Urothelium cell line (cell line): Measurements from ENCODE around the gene IGF2R.
"Not testable (repeated sequence)": the region's sequence is repeated elsewhere in the genome, so short reads cannot be mapped to it uniquely, and the experiment has no call there.

Source experiments
- DNase-seq: peaks from one replicate; pipeline ENCODE4 v3.0.0; 2011; ENCODE audit warnings: low spot score, mixed read lengths
- FAIRE-seq: peaks from 2 replicates; lab custom pipeline; 2011; peaks lifted over from hg19 to GRCh38; lab: Jason Lieb, UNC

IGF2R gene

GRCh38 chr6:160133441-160134336, 164.8 kb downstream of the IGF2R start:
- FAIRE-seq (no peak), DNase-seq (no peak)

DNA sequence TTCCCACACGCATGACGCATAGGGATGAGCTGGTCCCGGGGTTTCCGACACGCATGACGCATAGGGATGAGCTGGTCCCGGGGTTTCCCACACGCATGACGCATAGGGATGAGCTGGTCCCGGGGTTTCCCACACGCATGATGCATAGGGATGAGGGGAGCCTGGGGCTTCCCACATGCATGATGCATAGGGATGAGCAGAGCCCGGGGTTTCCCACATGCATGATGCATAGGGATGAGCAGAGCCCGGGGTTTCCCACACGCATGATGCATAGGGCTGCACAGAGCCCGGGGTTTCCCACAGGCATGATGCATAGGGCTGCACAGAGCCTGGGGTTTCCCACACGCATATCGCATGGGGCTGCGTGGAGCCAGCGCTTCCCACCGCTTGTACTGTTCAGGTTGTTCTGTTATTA, 165.5 kb downstream of the IGF2R start:
- not testable (repeated sequence) for DNase-seq, FAIRE-seq

GRCh38 chr6:160134779-160135547, 166.1 kb downstream of the IGF2R start:
- DNase-seq (no peak), FAIRE-seq (no peak)

DNA sequence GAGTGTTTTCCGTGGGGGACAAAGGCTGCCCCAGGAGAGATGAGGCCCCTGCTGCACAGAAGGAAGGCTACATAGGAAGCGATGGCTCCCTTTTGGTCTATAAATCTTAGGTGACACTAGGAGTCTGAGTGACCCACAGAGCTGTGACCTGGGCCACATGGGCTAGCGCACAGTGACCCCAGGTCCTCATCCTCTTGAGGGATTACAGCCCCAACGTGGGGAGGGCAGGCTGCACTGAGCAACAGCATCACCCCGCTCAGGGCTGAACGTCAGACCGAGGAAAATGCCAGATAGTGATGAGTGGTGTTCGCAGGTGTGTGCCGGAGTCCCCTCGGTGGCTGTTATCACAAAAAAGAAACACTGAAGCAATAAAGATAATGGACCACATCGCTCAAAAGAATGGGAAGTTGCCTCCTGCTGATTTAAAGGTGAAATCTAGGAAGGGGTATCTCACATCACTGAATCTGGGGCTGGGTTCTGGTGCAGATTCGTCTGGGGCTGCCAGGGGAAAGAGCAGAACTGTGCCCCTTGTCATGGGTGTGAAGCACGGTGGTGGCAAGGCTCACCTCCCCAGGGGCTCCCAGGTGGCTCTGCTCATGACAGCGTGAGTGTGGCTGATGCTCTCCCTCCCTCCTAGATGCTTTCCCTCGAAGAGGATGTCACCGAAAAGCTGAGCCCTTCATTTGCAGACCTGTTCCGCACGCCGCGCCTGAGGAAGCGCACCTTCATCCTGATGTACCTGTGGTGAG, 167.2 kb downstream of the IGF2R start:
- no peak for FAIRE-seq
- DNase-seq, result no peak

GRCh38 chr6:160137130-160137988, 168.5 kb downstream of the IGF2R start:
- FAIRE-seq (no peak), DNase-seq (no peak)

GRCh38 chr6:160137989-160138835, 169.3 kb downstream of the IGF2R start:
- FAIRE-seq, result peak; percentile 5
- peak; percentile 55 for DNase-seq

DNA sequence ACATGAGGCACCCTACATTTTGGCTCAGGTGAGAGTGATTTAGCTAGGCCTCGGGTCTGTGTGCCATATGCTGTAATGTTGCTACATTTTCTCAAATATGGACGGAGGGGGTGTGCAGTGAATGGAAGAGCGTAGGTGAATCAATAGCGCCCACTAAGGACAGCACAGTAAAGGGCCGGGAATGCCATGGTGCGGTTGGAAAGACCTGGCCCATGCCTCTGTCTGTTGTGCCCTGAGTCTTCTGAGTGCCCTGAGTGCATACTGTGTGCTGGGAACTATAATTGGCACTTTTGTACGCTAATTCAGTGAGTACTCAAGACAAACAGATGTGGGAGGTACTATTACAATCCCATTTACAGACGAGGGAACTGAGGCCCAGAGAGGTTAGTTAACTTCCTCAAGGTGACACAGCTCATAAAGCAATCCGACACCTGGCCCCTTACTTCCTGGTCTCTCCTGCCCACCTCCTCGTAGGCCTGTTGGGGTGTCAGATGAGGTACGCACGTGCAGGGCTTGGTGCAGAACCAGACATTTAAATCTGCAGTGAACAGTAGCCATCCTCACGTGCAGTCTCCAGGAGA, 170.0 kb downstream of the IGF2R start:
- no peak for DNase-seq
- no peak for FAIRE-seq

GRCh38 chr6:160139420-160139851, 170.6 kb downstream of the IGF2R start:
- FAIRE-seq, result no peak
- DNase-seq, result peak; percentile 88

GRCh38 chr6:160140493-160140892, 171.6 kb downstream of the IGF2R start:
- FAIRE-seq, DNase-seq: not testable (repeated sequence)

GRCh38 chr6:160141001-160141726, 172.3 kb downstream of the IGF2R start:
- DNase-seq (no peak), FAIRE-seq (no peak)

GRCh38 chr6:160142115-160142715, 173.3 kb downstream of the IGF2R start:
- DNase-seq, result no peak
- no peak for FAIRE-seq

DNA sequence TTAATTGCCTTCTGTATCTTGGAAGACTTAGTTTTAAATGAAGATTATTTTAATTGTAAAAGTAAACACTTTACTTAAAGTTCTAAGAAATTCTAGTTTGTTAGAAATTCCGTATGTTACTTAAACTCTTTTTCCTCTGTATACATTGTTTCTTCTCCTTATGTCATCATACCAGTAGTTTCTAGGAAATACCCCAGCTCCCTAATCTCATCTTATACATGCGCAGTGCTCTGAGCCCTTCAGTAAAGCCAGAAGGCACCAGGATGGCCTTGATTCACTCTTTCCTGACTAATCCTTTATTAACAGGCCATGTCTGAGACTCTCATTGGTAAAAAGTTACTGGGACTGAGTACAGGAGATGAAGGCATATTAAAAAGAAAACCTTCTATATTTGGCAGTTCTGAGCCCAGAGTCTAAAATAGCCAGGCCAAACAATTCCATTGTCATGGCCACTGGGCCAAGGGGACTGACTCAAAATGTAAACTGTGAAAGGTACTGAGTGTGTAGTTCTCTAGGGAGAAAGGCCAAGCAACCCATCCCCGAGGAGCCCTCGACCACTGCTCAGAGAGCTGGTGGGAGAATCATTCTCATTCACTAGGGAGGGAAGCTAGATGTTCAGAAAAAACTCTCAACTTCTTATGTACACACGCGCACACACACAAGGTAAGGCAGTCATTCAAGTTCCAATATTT, 177.7 kb downstream of the IGF2R start:
- DNase-seq (no peak), FAIRE-seq (no peak)

DNA sequence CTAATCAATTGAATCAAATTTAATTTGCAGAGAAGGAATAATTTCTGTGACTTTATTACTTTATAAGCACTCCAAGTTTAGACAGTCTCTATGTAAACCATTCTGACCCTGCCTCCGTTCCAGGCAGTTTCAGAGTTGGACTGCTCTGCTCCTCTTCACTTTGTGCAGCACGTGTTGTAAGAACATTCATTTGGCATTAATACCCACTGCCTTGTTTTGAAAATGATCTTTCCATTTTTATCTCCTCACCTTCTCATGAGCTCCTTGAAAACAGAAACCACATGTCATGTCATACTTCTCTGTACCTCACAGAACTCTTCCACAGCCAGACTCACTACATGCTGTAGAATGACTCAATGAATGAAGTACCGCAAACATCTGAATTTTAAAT, 178.3 kb downstream of the IGF2R start:
- no peak for FAIRE-seq

GRCh38 chr6:160154471-160154870, 185.6 kb downstream of the IGF2R start:
- DNase-seq (no peak), FAIRE-seq (no peak)

More for the DNA sequence above, 178.3 kb downstream of the IGF2R start:
- DNase-seq, result no peak

- FAIRE-seq, result no peak
- DNase-seq, result no peak
These were observed 188.0 kb downstream of the IGF2R start for GRCh38 chr6:160156842-160157241.

- FAIRE-seq, result no peak
These were observed 191.6 kb downstream of the IGF2R start for GRCh38 chr6:160160450-160160849.

More at GRCh38 chr6:160160450-160160849, 191.6 kb downstream of the IGF2R start:
- DNase-seq, result no peak
